K562 (cell line): ENCODE data around the gene KLC1. TPM values are rescaled to one million over a fixed set of nuclear protein-coding genes. Genes with fewer than 3 reads are reported as not detected.

ENCODE experiments used
- ATAC-seq: fragments of 200-7000 bp; cut with Tn5 transposase; 3 replicates; pipeline ENCODE4 v1.9.1; 2020; ENCODE audit warnings: moderate library complexity
- BruUV-seq: library from RNA; stranded (reverse); fragments of 400-500 nt; replicated peaks from 2 replicates; lab custom pipeline; 2021; lab: Mats Ljungman, UMichigan
- CTCF ChIA-PET: fragments of 300-600 bp; formaldehyde crosslinking; extraction: SDS; loops from one replicate; lab custom pipeline; 2021; ENCODE audit warnings: low intra/inter-chr PET ratio; lab: Yijun Ruan, JAX
- POLR2A ChIA-PET: fragments of 300-600, 350-650 bp; sonication (Branson Sonifier 250); formaldehyde crosslinking; extraction: SDS; loops from one replicate; lab custom pipeline; 2021; ENCODE audit warnings: antibody characterized with exemption, inconsistent platforms; lab: Yijun Ruan, JAX
- DNase-seq, 4 experiments: peaks; one replicate each; pipeline versions ENCODE4 v3.0.0 to v3.0.0-alpha.2; 2011 to 2018; ENCODE audit warnings: low spot score in 3 of 4, mixed read lengths in 3 of 4; ENCODE audit errors: extremely low read depth in 1 of 4
- FAIRE-seq: peaks from 2 replicates; lab custom pipeline; 2011; peaks lifted over from hg19 to GRCh38; lab: Jason Lieb, UNC
- H2AFZ ChIP-seq: 2 replicates; pipeline ENCODE4 v1.6.0; 2011; ENCODE audit warnings: low read depth, low read length, control low read depth, inconsistent platforms
- H3K27ac ChIP-seq: fragments of 200-600 bp; 3 replicates; pipeline ENCODE4 v1.8.0; 2011; ENCODE audit warnings: low read depth, mild to moderate bottlenecking, control low read depth, inconsistent platforms, low read length, moderate library complexity, mixed read lengths; ENCODE audit errors: extremely low read depth
- H3K27me3 ChIP-seq, 2 experiments: fragments of 300-600 bp in 1 of 2; 2 replicates in 1 of 2; 3 replicates in 1 of 2; pipeline versions ENCODE4 v1.6.0 to v1.8.0; 2011; ENCODE audit warnings: inconsistent platforms in 2 of 2, low read length in 2 of 2, mild to moderate bottlenecking in 1 of 2, mixed read lengths in 1 of 2, moderate library complexity in 1 of 2; ENCODE audit not compliant: control insufficient read depth in 2 of 2, insufficient read depth in 2 of 2
- H3K36me3 ChIP-seq: fragments of 300-600 bp; 3 replicates; pipeline ENCODE4 v1.8.0; 2011; ENCODE audit warnings: mild to moderate bottlenecking, low read length, inconsistent platforms; ENCODE audit not compliant: control insufficient read depth, insufficient read depth
- H3K4me1 ChIP-seq, 2 experiments: fragments of 200-600 bp in 1 of 2; replicated peaks in 1 of 2; 2 replicates in 1 of 2; 3 replicates in 1 of 2; pipeline versions ENCODE4 v1.5.1 to v1.8.0; 2011; ENCODE audit warnings: inconsistent platforms in 2 of 2, low read length in 2 of 2, mild to moderate bottlenecking in 1 of 2, mixed read lengths in 1 of 2, moderate library complexity in 1 of 2; ENCODE audit not compliant: control insufficient read depth in 2 of 2, insufficient read depth in 2 of 2
- H3K4me2 ChIP-seq: 2 replicates; pipeline ENCODE4 v1.6.1; 2011; ENCODE audit warnings: low read length, control low read depth, inconsistent platforms, mixed read lengths; ENCODE audit not compliant: insufficient read depth
- H3K4me3 ChIP-seq: fragments of 200-600 bp; sonication (generic), shearing (Covaris generic); 2 replicates; pipeline ENCODE4 v1.5.1; 2016; ENCODE audit warnings: control low read depth, inconsistent platforms
- H3K79me2 ChIP-seq: fragments of 200-600 bp; 3 replicates; pipeline ENCODE4 v1.8.0; 2011; ENCODE audit warnings: low read length, inconsistent platforms; ENCODE audit not compliant: control insufficient read depth, insufficient read depth
- H3K9ac ChIP-seq, 2 experiments: 2 replicates each; pipeline versions ENCODE4 v1.6.0 to v1.6.1; 2011; ENCODE audit warnings: low read depth in 2 of 2, low read length in 2 of 2, control low read depth in 1 of 2, inconsistent platforms in 1 of 2, mild to moderate bottlenecking in 1 of 2, mixed read lengths in 1 of 2; ENCODE audit not compliant: insufficient read depth in 1 of 2
- H3K9me1 ChIP-seq: one replicate; pipeline ENCODE4 v1.6.0; 2011; ENCODE audit warnings: inconsistent platforms, mild to moderate bottlenecking, low read length, moderate library complexity; ENCODE audit not compliant: control insufficient read depth, insufficient read depth
- H3K9me3 ChIP-seq: replicated peaks from 2 replicates; pipeline ENCODE4 v1.5.1; 2011; ENCODE audit warnings: low read depth, low read length, inconsistent platforms; ENCODE audit not compliant: control insufficient read depth, insufficient read depth
- H4K20me1 ChIP-seq: replicated peaks from 2 replicates; pipeline ENCODE4 v1.6.1; 2011; ENCODE audit warnings: low read length, inconsistent platforms, mixed read lengths; ENCODE audit not compliant: control insufficient read depth, insufficient read depth
- HDAC3 ChIP-seq: fragments of 450-650 bp; IDR thresholded peaks from 2 replicates; pipeline ENCODE4 v1.6.1; 2018; ENCODE audit warnings: borderline replicate concordance, mild to moderate bottlenecking, moderate library complexity; ENCODE audit not compliant: partially characterized antibody
- NCOA2 ChIP-seq, 2 experiments: fragments of 450-650 bp; IDR thresholded peaks; 2 replicates each; pipeline ENCODE4 v1.6.1; 2018; ENCODE audit warnings: mild to moderate bottlenecking in 2 of 2, moderate library complexity in 1 of 2; ENCODE audit not compliant: partially characterized antibody in 2 of 2
- NFYB ChIP-seq: IDR thresholded peaks from 2 replicates; pipeline ENCODE4 v1.6.1; 2011; ENCODE audit warnings: mild to moderate bottlenecking, moderate library complexity; ENCODE audit not compliant: insufficient read length; ENCODE audit errors: extremely low read depth
- NKRF ChIP-seq: fragments of 450-650 bp; IDR thresholded peaks from 2 replicates; pipeline ENCODE4 v1.6.1; 2016; ENCODE audit warnings: borderline replicate concordance
- SOX6 ChIP-seq: fragments of 450-650 bp; IDR thresholded peaks from 2 replicates; pipeline ENCODE4 v1.6.1; 2014; ENCODE audit warnings: mild to moderate bottlenecking
- WGBS: fragments of 100-300 bp; shearing (Covaris generic); methylation state at CpG from one replicate; pipeline ENCODE4 v1.1.6; 2016; ENCODE audit warnings: low coverage, mixed read lengths; ENCODE audit not compliant: insufficient coverage; ENCODE audit errors: missing lambda C conversion rate; 5-methylcytosine and 5-hydroxymethylcytosine counted together
- in situ Hi-C: fragments of 300-500 bp; cut with MboI; formaldehyde crosslinking; loops from 4 replicates; pipeline ENCODE4 v1.15.0; 2018; ENCODE audit warnings: inconsistent platforms, mixed read lengths
- intact Hi-C: fragments of 100-400 bp; cut with micrococcal nuclease; formaldehyde crosslinking; loops from 2 replicates; pipeline ENCODE4 v1.14.2; 2022
- polyA plus RNA-seq, 8 experiments: library from polyadenylated mRNA; depleted of rRNA in 4 of 8; stranded (reverse) in 5 of 8; unstranded in 3 of 8; fragments of >200 nt; fragmentation: Nextera tagmentation in 2 of 8; fragmentation: Illumina TruSeq in 1 of 8; extraction: Ambion mirVana in 2 of 8; extraction: Trizol in 1 of 8; gene quantifications; 2 replicates each; pipeline versions ENCODE4 v1.2.1 to v1.2.3, GENCODE V29; 2011 to 2014; ENCODE audit warnings: inconsistent platforms in 1 of 8, missing spikeins in 1 of 8
- total RNA-seq, 7 experiments: library from RNA; depleted of rRNA in 6 of 7; stranded (reverse); fragments of >200 nt in 6 of 7; fragmentation: Illumina TruSeq in 2 of 7; extraction: Trizol in 2 of 7; gene quantifications; 2 replicates each; pipeline versions ENCODE4 v1.2.1 to v1.2.3, GENCODE V29; 2011 to 2021; ENCODE audit warnings: low replicate concordance in 1 of 7

Gene KLC1
- total and polyA plus RNA-seq, 9 of the 15 experiments (the other 6 are each of a cell fraction or from before 2014, with no cell fraction given): 4.9 to 134 (median 54.8) TPM

- no peak for TF ChIP-seq HDAC3
- no peak for TF ChIP-seq NKRF
- no peak for TF ChIP-seq SOX6
- no peak for TF ChIP-seq NCOA2 (IDR thresholded peaks at IDR 0.05; ENCODE audit: partially characterized antibody in 2 of 2)
Measured at GRCh38 chr14:103662591-103662990, 33.6 kb downstream of the KLC1 start (continued).

- WGBS: 94% methylated on average over 5 of the region's 13 CpGs
- Histone ChIP-seq H3K4me3 (no peak overlapping the region), H3K4me1 (no peaks in the 10 kb centered on the region), H4K20me1 (no peaks in the 10 kb centered on the region), H3K27ac (no peak overlapping the region), H3K9me1 (no peaks in the 10 kb centered on the region), H3K9ac (no peak overlapping the region), H3K36me3 (peaks cover 57% of the 10 kb centered on the region), H3K79me2 (no peaks in the 10 kb centered on the region), H3K9me3 (no peaks in the 10 kb centered on the region), H2AFZ (no peak overlapping the region), H3K4me2 (no peak overlapping the region), H3K27me3 (no peaks in the 10 kb centered on the region)
- ChIA-PET CTCF (no interaction called here), POLR2A (no interaction called here)
- ATAC-seq (no peak), FAIRE-seq (no peak), DNase-seq (no peak)
- in situ Hi-C loops: no loop called here
- TF ChIP-seq NFYB: no peak
- intact Hi-C loops: no loop called here
- no TSS peak for BruUV-seq
Measured at GRCh38 chr14:103663506-103663905, 34.5 kb downstream of the KLC1 start.
